GM18507 (cell line): Measurements from ENCODE around the gene SOWAHA.
"Not testable (repeated sequence)": the region's sequence is repeated elsewhere in the genome, so short reads cannot be mapped to it uniquely, and the experiment has no call there.

ENCODE experiments used
- DNase-seq: peaks from one replicate; pipeline ENCODE4 v3.0.0; 2011; ENCODE audit warnings: low read depth; ENCODE audit not compliant: insufficient read length; ENCODE audit errors: extremely low spot score
- FAIRE-seq: peaks from 2 replicates; lab custom pipeline; 2011; peaks lifted over from hg19 to GRCh38; lab: Jason Lieb, UNC

The SOWAHA gene

DNA sequence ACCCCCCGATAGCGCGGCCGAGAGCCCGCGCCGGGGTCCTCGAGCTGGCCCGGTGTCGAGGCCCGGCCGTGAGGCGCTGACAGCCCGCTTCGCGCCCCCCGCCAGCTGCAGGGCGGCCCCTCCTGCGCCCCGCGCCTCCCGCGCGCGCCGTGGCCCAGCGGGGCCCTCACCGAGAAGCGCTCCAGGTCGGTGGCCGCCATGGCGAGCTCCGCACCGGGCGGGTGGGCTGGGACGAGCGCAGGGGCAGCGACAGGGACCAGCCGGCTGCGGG, 36.2 kb upstream of the SOWAHA start:
- FAIRE-seq (no peak), DNase-seq (no peak)

DNA sequence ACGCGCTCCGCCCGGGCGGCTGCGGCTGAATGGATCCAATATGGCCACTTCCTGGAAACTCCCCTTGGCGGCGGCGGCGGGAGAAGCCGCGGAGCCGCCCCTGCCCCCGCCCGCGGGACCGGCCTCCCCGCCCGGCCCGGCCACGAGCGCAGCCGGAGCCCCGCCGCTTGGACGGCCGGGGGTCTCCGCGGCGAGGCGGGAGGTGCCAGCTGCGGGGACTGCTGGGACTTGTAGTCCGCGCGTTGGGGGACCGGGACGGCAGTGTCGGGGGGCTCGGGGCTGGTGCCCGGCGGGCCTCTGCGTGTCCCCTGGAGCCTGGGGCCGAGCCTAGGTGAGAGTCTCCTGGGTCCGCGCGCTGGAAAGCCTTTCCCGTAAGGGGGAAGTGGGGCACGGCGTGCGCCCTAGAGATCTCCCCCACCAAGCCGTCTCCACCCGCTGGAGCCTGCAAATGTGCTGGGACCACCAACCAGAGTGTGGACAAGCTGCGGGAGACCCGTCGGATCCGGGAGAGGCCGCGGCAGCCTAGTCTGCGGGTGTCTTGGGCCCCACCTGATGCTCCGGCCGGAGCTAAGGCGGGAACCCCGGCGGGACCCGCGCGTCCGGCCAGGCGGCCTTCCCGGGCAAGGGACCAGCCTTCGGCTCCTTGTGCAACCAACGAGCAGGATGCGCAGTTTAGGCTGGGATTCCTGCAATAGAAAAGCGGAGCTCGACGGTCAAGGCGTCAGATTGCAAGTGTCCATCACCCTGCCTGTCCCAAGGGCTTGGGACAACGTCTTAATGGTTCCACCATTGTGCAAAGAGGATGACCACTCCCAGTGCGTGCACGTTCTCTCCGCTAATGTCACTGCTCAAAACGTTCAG, 35.7 kb upstream of the SOWAHA start, which contains the start of gene SEPTIN8:
Gene SEPTIN8 (minus strand): TSS at position 31 of the 861 bp plus-strand sequence. CDS start 102 bp downstream, outside the sequence.
- FAIRE-seq (no peak), DNase-seq (peak; percentile 45)

DNA sequence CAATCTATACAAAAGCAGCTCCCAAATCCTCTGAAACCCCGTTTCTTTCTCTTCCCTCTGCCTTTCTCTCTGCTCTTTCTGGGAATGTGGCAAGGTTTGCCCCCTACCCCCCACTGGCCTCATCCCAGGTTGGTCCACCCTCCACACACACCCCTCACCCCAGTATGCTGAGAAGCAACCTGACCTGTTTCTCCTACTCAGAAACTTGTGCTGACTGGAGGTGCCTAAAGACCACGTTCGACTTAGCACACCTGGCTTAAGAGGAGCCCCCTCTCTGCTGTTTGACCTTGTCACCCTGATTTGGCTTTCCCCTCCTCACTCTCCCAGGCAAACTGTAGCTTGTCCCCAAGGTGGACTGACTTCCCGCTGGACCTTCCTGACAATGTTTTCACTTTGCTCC, 35.0 kb upstream of the SOWAHA start:
- no peak for DNase-seq
- no peak for FAIRE-seq

DNA sequence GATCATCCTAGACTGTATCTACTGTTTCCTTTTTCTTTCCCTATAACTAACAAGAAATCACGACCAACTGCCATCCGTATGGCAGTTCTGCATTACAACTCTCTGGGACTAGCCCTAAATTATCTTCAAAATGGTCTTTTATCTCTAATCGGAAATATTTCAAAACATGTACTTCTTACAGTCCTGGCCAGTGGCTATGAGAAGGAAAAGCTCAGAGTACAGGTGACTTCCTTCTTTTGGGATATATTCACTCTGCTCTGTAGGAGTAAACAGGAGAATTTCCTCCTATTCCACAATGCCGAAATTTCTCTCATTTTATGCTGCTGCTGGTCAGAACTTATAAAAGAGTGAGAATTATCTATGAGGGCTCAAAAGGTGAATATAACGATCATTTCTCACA, 34.2 kb upstream of the SOWAHA start:
- FAIRE-seq = no peak
- DNase-seq = no peak

DNA sequence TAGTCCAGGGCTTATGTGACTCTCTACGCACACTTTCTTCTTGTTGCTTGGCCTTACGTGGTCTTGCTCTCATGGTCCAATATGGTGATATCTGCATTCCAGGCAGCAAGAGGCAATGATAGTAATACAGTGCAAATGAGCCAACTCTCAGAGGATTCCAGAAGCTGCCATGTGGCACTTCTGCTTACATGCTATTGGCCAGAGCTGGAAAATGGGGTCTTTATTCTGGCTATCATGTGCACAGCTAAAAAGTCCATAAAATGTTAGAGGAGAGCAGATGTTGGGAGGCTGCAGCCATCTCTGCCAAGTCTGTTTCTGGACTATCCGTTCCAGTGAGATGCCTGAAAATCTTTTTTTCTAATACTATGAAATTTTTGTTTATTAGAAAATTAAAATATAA, 33.1 kb upstream of the SOWAHA start:
- DNase-seq (no peak), FAIRE-seq (no peak)

DNA sequence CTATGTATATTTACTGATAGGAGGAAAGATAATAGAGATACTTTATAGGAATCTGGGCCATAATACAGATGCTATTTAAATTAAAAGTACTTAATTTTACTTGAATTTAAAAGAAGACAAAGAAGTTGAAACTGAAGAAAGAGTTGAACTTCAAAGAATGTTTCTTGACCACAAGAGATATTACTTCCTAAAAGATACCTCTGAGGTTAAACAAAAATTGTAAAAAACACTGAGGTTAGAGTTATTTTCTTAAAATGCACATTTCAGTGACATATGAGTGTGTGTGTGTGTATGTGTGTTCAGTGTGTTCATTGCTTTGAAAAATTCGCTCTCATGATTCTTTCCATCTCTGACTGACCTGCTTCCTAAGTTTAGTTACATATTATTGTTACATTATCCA, 32.5 kb upstream of the SOWAHA start:
- FAIRE-seq = no peak

DNA sequence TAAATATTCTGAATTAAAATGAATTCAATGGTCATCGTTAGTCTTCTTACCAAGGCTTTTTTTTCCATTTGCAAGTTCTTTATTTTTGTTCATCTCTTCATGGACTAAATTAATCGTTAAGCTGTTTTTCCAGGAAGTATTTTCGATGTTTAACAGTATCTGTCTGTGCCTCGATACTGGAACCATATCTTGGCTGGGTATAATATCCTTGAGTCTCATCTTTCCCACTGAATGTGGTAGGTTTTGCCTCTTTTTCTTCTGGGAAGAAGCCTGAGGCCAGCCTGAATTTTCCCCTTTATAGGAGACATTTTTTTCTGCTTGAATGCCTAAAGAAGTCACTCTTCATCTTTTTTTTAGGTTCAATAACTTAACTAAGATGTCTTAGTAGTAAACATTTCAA, 32.1 kb upstream of the SOWAHA start:
- FAIRE-seq = no peak

More for the DNA sequence above, 32.5 kb upstream of the SOWAHA start:
- no peak for DNase-seq

DNA sequence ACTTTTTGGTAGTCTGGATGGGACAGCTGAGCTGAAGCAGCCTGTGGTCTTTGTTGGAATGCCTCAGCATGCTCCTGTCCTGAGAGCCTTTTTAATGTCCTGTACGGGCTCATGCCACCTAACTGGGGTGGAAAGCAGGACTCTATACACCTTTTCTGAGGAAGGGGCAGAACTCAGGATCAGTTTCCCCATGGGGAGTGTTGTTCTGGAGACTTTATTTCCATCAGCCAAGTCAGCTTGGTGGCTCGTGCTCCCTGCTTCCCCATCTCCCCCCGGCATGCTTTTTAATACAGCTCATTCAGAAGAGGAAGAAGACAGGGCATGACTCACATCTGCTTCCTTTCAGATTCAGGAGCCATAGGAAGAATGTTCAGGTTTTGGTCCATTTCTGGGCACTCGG, 31.0 kb upstream of the SOWAHA start:
- no peak for FAIRE-seq

More for the DNA sequence above, 32.1 kb upstream of the SOWAHA start:
- no peak for DNase-seq

DNA sequence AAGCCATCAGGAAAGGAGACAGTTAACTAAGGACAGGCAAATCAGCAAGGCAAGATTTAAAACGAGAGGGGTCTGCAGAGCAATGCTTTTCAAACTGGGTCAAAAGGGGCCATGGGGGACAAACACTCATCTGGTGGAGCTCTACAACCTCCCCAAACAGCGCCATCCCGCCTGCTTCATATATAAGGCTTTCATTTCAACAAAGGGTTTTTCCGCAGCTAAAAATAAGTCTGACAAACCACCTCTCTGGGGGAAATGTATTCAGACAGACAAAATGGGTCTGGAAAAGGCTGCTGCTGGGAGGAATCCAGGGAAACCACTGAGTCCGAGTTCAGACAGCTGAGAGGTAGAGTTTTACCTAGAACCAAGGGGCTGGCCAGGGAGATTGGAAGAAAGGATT, 27.7 kb upstream of the SOWAHA start:
- no peak for DNase-seq
- no peak for FAIRE-seq

More for the DNA sequence above, 31.0 kb upstream of the SOWAHA start:
- DNase-seq = no peak

DNA sequence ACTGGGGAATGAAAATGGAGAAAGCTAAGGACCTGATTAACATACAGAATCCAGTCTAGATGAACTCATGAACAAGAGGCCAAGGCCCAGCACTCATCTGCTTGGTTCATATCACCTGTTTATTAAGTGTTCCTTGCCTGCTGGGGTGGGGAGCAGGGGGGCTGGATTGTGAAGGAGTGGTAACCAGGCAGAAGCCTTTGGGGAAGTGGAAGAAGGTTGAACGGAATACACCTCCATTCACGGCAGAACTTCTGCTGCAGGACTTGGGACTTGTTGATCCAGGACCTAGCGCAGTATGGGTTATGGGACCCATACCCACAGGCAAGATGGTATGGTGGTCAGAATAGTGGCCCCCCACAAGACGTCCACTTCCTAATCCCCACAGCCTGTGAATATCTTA, 27.2 kb upstream of the SOWAHA start:
- no peak for FAIRE-seq
- no peak for DNase-seq

DNA sequence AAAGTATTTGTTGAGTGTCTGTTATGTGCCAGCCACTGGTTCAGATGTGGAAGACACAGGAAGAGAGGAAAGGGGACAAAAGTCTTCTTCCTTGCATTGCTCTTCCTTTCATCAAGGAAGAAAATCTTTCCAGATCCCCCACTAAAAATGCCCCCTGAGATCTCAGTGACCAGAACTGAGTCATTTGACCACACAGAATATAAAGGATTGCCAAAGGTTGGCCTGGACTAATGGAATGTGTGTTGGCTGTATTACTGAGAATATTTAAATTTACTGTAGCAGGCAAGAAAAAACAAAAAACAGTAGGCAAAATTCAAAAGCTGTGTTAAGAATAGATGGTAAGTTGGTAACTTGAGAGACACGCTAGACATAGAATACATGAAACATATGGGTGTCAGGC, 26.0 kb upstream of the SOWAHA start:
- DNase-seq = no peak

DNA sequence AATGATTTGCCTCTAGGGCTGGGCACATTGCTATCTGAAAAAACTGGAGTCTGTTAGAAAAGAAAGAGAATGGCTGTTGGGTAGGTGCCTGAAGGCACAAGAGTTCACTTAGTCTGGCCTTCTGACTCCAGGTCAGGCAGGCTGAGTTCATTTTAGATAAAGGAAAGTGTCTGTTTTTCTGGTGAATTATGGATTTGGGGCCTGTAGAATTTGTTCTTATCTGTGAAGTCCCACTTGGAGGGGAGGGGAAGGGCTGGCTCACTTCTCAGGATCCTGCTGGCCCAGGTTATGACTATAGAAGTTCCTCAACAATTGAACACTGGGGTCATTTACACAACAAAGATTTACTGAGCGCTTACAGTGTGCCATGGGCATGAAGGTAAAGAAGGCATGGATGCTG, 24.6 kb upstream of the SOWAHA start:
- DNase-seq (no peak), FAIRE-seq (no peak)

More for the DNA sequence above, 26.0 kb upstream of the SOWAHA start:
- FAIRE-seq = no peak

DNA sequence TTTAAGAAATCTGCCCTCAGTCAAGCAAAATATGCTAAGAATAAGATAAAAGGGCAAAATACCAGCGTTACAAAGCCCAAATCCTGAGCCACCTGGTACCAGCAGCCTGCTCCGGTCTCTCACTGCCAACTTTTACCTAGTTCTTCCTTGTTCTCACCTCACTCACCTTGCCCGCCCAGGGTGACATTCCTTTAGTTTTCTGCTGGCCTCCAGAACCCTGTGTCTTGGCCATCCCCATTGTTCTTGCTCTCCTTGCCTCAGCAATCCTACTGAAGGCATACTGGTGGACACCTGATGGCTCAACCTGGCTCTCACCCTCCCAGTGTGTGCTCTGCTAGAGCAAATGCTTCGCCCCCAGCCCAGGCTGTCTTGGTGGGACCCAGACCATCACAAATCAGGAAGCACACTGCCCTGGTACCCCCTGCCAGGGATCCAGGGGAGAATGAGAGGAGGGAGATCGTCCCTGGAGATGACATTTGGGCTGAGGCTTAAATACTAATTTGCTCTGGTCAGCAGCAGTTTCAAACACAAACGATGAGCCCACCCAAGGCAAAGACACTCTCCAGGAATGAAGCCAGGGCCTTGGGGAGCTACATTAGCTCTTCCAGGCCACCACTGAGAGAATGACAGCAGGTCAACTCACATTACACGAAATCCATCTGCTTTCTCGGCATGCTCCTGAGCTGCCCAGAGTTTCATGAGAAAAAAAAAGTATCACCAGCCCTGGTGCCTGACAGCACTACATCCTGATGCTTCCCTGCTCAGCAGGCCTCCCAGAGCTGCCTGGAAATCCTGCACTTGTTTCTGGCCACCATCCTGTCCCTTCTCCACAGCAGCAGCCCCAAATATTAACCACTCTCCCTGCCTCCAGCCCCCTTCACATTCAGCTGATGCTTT, 23.9 kb upstream of the SOWAHA start:
- DNase-seq = no peak
- no peak for FAIRE-seq

DNA sequence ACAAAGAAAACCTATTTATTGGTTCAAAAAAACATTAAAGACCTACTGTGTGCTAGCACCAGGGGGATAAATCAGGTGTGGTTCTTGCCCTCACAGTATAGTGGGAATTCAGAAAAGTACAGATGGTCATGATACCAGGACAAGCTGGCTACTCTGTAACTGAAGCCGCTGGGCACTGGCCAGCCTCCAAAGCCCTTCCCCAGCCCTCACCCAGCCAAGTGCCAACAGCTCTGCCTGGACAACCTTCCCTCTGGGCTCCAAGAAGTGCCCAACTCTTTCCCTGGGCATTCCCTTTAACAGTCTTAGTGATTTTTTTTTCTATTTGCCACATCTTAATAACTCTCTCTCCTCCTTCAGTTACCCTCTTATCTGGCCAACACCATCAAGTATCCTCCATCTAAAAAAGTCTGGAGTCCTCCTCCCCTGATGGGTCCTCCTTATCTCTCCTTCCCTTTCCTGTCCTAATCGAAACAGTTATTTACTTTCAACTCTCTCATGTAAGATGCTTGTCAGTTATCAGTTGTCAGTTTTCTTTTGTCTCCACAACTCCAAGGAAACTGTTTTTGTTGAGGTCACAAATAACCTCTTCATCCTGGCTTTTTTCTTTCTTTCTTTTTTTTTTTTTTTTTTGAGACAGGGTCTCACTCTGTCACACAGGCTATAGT, 22.8 kb upstream of the SOWAHA start:
- DNase-seq = no peak
- no peak for FAIRE-seq

DNA sequence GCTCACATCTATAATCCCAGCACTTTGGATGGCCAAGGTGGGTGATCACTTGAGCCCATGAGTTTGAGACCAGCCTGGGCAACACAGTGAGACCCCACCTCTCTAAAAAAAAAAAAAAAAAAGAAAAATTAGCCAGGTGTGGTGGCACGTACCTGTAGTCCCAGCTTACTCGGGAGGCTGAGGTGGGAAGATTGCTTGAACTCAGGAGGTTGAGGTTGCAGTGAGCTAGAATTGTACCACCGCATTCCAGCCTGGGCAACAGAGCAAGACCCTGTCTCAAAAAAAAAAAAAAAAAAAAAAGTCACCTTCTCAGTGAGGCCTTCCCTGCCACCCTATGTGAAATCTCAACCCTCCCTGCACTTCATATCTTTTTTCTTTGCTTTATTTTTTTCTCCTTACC, 22.1 kb upstream of the SOWAHA start:
- no peak for FAIRE-seq

DNA sequence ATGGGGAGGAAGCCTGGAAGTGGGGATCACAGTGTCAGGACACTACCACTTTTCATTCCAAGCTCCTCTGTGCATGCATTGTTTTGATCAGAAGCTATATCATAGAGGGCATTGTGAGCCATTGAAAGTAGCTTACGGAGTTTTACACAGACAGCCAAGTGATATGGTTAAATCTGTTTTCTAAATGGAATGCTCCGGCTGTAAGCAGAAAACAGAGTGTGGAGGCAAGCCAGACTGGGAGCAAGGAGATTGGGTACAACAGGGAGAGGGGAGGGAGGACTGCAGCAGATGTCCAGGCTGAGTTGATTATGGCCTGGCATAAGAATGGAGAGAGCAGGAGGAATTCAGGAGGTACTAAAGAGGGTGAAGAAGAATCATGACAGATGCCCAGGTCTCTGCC, 15.5 kb upstream of the SOWAHA start:
- DNase-seq = no peak
- FAIRE-seq = no peak

More for the DNA sequence above, 22.1 kb upstream of the SOWAHA start:
- DNase-seq = no peak

DNA sequence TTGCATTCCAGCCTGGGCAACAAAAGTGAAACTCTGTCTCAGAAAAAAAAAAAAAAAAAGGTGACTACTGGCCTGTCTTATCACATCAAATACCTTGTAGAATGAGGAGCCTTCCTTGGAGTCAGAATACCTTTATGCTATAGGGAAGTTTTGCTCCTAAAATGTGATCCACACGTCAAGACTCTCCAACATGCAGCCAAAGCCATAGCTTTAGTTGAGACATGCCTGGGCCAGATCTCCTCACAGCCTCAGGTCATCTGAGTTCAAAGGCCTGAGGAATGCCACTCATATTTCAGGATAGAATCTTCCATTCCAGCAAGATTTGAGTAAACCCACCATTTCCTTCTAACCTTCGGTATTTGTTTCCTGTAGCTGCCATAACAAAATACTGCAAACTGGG, 13.7 kb upstream of the SOWAHA start:
- DNase-seq (no peak), FAIRE-seq (no peak)

DNA sequence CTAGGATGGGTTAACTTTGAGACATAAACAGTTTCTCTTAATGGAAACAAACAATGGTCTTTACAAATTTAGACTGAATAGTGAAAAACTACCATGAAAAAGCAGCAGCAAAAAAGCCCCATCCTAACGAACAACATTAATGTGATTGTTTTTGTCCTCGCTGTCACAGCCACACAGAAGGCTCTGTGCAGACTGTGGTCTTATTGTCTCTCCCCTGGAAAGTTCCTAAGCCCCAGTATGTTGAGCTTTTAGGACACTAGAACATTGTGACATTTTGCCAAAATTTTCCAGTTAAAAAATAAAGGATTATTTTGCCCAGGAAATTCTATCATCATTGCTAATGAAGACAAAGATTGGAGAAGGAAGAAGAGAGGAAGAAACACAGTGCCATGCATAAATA, 12.6 kb upstream of the SOWAHA start:
- DNase-seq (no peak), FAIRE-seq (no peak)

DNA sequence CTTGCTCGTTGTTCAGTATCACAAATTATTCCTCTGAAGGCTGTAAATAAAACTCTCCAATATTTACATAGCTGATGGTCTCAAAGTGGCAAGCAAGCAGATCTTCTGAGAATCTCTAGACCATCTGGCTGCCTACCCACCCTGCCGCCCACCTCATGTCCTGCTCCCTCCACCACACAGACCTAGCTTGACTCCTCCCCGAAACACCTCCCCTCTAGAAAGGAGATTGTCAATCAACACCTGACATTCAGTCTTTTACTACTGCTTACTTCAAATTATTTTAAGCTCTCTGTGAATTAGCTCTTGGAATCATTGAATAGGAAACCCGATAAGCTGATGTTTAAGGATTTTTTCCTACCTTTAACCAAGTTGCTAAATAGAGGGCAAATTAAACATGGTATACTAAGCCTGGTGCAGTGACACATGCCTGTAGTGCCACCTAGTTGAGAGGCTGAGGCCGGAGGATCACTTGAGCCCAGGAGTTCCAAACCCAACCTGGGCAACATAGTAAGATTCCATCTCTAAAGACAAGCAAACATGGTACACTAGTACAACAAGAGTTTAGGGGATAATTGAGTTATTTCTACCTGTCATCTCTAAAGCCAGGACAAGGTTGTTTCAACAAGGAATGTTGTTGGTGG, 10.9 kb upstream of the SOWAHA start:
- FAIRE-seq (no peak), DNase-seq (no peak)

DNA sequence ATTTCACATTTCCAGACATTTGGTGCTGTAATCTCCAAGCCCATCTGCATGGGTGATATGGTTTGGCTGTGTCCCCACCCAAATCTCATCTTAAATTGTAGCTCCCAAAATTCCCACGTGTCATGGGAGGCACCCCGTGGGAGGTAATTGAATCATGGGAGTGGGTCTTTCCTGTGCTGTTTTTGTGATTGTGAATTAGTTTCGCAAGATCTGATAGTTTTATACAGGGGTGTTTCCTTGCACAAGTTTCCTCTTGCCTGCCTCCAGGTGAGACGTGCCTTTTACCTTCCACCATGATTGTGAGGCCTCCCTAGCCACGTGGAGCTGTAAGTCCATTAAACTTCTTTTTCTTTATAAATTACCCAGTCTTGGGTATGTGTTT, 10.4 kb upstream of the SOWAHA start:
- DNase-seq, FAIRE-seq: not testable (repeated sequence)
